ENCODE measurements around the gene EIF4G3.

The EIF4G3 gene

GRCh38 chr1:20787840-20788795, 388.6 kb downstream of the EIF4G3 start:
- DNase-seq, result no peak

GRCh38 chr1:20787029-20787839, 389.5 kb downstream of the EIF4G3 start, which contains the start of gene HP1BP3:
TSS of gene HP1BP3 (minus strand) at chr1:20787307. CDS start at chr1:20780440, 6,867 bp downstream.
- peak; percentile 50 to 81 (median 68) for DNase-seq

GRCh38 chr1:20786253-20787028, 390.3 kb downstream of the EIF4G3 start:
- DNase-seq, result peak; percentile 86 to 95 (median 90)

- DNase-seq, result no peak
Observed at GRCh38 chr1:20785907-20786252, 390.8 kb downstream of the EIF4G3 start.

GRCh38 chr1:20775700-20776099, 401.0 kb downstream of the EIF4G3 start:
- no peak for DNase-seq

GRCh38 chr1:20771780-20772179, 404.9 kb downstream of the EIF4G3 start:
- DNase-seq, result no peak

GRCh38 chr1:20770314-20771087, 406.2 kb downstream of the EIF4G3 start:
- DNase-seq, result no peak

- no peak for DNase-seq
Observed at GRCh38 chr1:20767271-20767670, 409.4 kb downstream of the EIF4G3 start.

GRCh38 chr1:20763417-20763816, 413.3 kb downstream of the EIF4G3 start:
- no peak for DNase-seq

- no peak for DNase-seq
Observed at GRCh38 chr1:20760322-20760721, 416.4 kb downstream of the EIF4G3 start.

Data from activated CD4-positive, CD25-positive, alpha-beta regulatory T cell (primary cell).